B cell (primary cell): ENCODE results near the gene LYZL2. TPM values are rescaled to one million over a fixed set of nuclear protein-coding genes. Genes with fewer than 3 reads are reported as not detected.

Experiments used
- ATAC-seq: fragments of 200-7000 bp; cut with Tn5 transposase; one replicate; pipeline ENCODE4 v1.10.0; 2021; ENCODE audit warnings: low read depth, mild to moderate bottlenecking, moderate number of reproducible peaks, moderate library complexity
- CTCF ChIA-PET: fragments of 350-600 bp; sonication (Branson Sonifier 250); formaldehyde crosslinking; loops from one replicate; lab custom pipeline; 2021; ENCODE audit warnings: antibody characterized with exemption, inconsistent platforms; lab: Charles Lee
- POLR2A ChIA-PET: fragments of 350-600 bp; sonication (Branson Sonifier 250); formaldehyde crosslinking; loops from one replicate; lab custom pipeline; 2021; ENCODE audit warnings: antibody characterized with exemption; lab: Charles Lee
- DNase-seq: peaks from one replicate; pipeline ENCODE4 v3.0.0; 2013
- H2AFZ ChIP-seq: 2 replicates; pipeline ENCODE4 v1.6.1; 2012; ENCODE audit warnings: mild to moderate bottlenecking, low read depth, low read length; ENCODE audit not compliant: insufficient read depth, poor library complexity, severe bottlenecking
- H3K27ac ChIP-seq, 2 donors: 1 replicate in 1 of 2; 2 replicates in 1 of 2; pipeline ENCODE4 v1.5.1; 2012 to 2013; ENCODE audit warnings: low read length in 2 of 2, mild to moderate bottlenecking in 2 of 2, moderate library complexity in 1 of 2
- H3K27me3 ChIP-seq, 4 experiments: fragments of 200-600 bp in 1 of 4; sonication (generic) in 1 of 4; replicated peaks in 1 of 4; 1 replicate in 2 of 4; 2 replicates in 2 of 4; pipeline versions ENCODE4 v1.6.1 to v1.7.0; 2013 to 2016; ENCODE audit warnings: low read length in 3 of 4, mild to moderate bottlenecking in 2 of 4, mixed read lengths in 1 of 4, moderate library complexity in 1 of 4; ENCODE audit not compliant: insufficient read depth in 4 of 4, control insufficient read depth in 3 of 4; ENCODE audit errors: control extremely low read depth in 1 of 4
- H3K36me3 ChIP-seq, 2 experiments: replicated peaks in 1 of 2; 1 replicate in 1 of 2; 2 replicates in 1 of 2; pipeline versions ENCODE4 v1.6.1 to v1.7.1; 2013; ENCODE audit warnings: low read length in 1 of 2; ENCODE audit not compliant: insufficient read depth in 2 of 2, control insufficient read depth in 1 of 2; ENCODE audit errors: control extremely low read depth in 1 of 2, extremely low read depth in 1 of 2
- H3K4me1 ChIP-seq, 2 donors: fragments of 200-600 bp in 1 of 2; sonication (generic) in 1 of 2; 1 replicate in 1 of 2; 2 replicates in 1 of 2; pipeline versions ENCODE4 v1.5.1 to v1.6.1; 2013 to 2017; ENCODE audit warnings: low read length in 2 of 2; ENCODE audit not compliant: control insufficient read depth in 2 of 2, insufficient read depth in 2 of 2
- H3K4me2 ChIP-seq: replicated peaks from 2 replicates; pipeline ENCODE3; 2012; ENCODE audit warnings: mild to moderate bottlenecking, low read depth, low read length; ENCODE audit not compliant: poor library complexity, severe bottlenecking
- H3K4me3 ChIP-seq, 5 experiments: fragments of 200-600 bp in 1 of 5; sonication (generic) in 1 of 5; 1 replicate in 3 of 5; 2 replicates in 2 of 5; pipeline versions ENCODE4 v1.5.1 to v1.7.0; 2011 to 2016; ENCODE audit warnings: low read length in 4 of 5, mild to moderate bottlenecking in 4 of 5, low read depth in 2 of 5, control low read depth in 1 of 5, moderate library complexity in 1 of 5; ENCODE audit not compliant: insufficient read depth in 1 of 5; ENCODE audit errors: control extremely low read depth in 1 of 5, extremely low read depth in 1 of 5
- H3K79me2 ChIP-seq: fragments of 200-600 bp; sonication (generic); one replicate; pipeline ENCODE4 v1.6.0; 2016; ENCODE audit warnings: low read length; ENCODE audit not compliant: control insufficient read depth, insufficient read depth
- H3K9ac ChIP-seq: fragments of 200-600 bp; sonication (generic); 2 replicates; pipeline ENCODE4 v1.6.1; 2017; ENCODE audit warnings: mild to moderate bottlenecking, low read length, moderate library complexity
- H3K9me3 ChIP-seq, 3 donors: one replicate each; pipeline versions ENCODE4 v1.6.1 to v1.7.1; 2013; ENCODE audit warnings: low read length in 2 of 3; ENCODE audit not compliant: control insufficient read depth in 2 of 3, insufficient read depth in 1 of 3; ENCODE audit errors: control extremely low read depth in 1 of 3
- H4K20me1 ChIP-seq: 2 replicates; pipeline ENCODE4 v1.6.0; 2012; ENCODE audit warnings: mild to moderate bottlenecking, low read length; ENCODE audit not compliant: insufficient read depth, control insufficient read depth, poor library complexity, severe bottlenecking
- H3K27ac Mint-ChIP-seq: one replicate; pipeline ENCODE4 v1.8.0; 2021; ENCODE audit warnings: mixed read lengths
- H3K27me3 Mint-ChIP-seq: one replicate; pipeline ENCODE4 v1.8.0; 2021; ENCODE audit warnings: mixed read lengths
- H3K4me1 Mint-ChIP-seq: one replicate; pipeline ENCODE4 v1.8.0; 2021; ENCODE audit warnings: mixed read lengths
- H3K4me3 Mint-ChIP-seq: one replicate; pipeline ENCODE4 v1.8.0; 2021; ENCODE audit warnings: mixed read lengths
- H3K9me3 Mint-ChIP-seq: one replicate; pipeline ENCODE4 v1.8.0; 2022; ENCODE audit warnings: mixed read lengths; ENCODE audit not compliant: insufficient read depth
- EZH2 ChIP-seq: IDR thresholded peaks from 2 replicates; pipeline ENCODE4 v1.6.1; 2012; ENCODE audit warnings: borderline replicate concordance, low read depth, mild to moderate bottlenecking, moderate library complexity, low read length; ENCODE audit not compliant: insufficient read depth, poor library complexity, severe bottlenecking
- WGBS: methylation state at CpG from one replicate; pipeline ENCODE4 v1.1.5; 2013; ENCODE audit warnings: missing lambda C conversion rate; ENCODE audit not compliant: insufficient coverage; 5-methylcytosine and 5-hydroxymethylcytosine counted together
- intact Hi-C: fragments of 100-400 bp; cut with micrococcal nuclease; formaldehyde crosslinking; loops from one replicate; pipeline ENCODE4 v1.10.0; 2022
- polyA plus RNA-seq: library from polyadenylated mRNA; depleted of rRNA; stranded (reverse); fragments of >200 nt; gene quantifications from 2 replicates; pipeline ENCODE4 v1.2.3, GENCODE V29; 2012
- total RNA-seq, 2 donors: library from RNA; stranded (reverse); fragments of 120-200 nt in 1 of 2; gene quantifications; 1 replicate in 1 of 2; 2 replicates in 1 of 2; pipeline versions ENCODE4 v1.2.3 to v1.2.4, GENCODE V29; 2013 to 2022
- TF ChIP-seq, protein P1 (sequence below): fragments of 200-600 bp; IDR thresholded peaks from one replicate; pipeline ENCODE4 v1.8.0; 2022; ENCODE audit warnings: antibody characterized with exemption, mild to moderate bottlenecking

The LYZL2 gene
- total and polyA plus RNA-seq, 2 donors (not counting 1 experiment from before 2014, with no cell fraction given), result not detected

DNA sequence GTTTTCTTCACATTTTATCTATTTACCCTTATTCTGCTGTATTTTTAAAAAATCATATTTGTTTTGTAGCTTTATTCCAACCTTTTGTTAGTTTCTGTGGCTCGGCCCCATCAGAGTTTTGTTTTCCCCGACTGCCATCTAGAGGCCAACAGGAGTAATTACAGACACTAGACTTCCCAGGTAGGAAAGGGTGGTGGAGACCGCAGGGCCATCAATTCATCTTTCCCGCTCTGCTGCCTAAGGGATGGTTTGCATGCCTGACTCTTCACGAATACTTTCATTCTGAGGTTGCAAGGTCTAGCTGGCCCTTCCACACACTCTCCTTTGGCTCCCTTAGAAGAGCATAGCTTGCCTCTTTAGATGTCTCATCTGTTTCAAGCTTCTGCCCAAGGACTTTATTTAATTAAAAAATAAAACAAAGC, 38.3 kb downstream of the LYZL2 start:
- POLR2A ChIA-PET, result no interaction called here
- Mint-ChIP-seq H3K4me3 (no peak overlapping the region), H3K9me3 (no peaks in the 10 kb centered on the region), H3K27me3 (peaks cover 15% of the 10 kb centered on the region), H3K27ac (no peak overlapping the region), H3K4me1 (peaks cover 17% of the 10 kb centered on the region)
- intact Hi-C loops, result loop anchor here (1.0 kb wide), 4 partner anchors 57 to 232 kb away; no protein-coding TSS in a partner anchor
- Histone ChIP-seq H3K79me2 (no peaks in the 10 kb centered on the region), H3K9me3 (no peaks in the 10 kb centered on the region), H2AFZ (no peak overlapping the region), H4K20me1 (no peaks in the 10 kb centered on the region), H3K27me3 (peaks cover 0 to 3% (median 0%) of the 10 kb centered on the region in 4 experiments), H3K36me3 (no peaks in the 10 kb centered on the region), H3K4me2 (no peak overlapping the region), H3K4me1 (peaks cover 14 to 15% of the 10 kb centered on the region in 2 donors), H3K27ac (no peak overlapping the region), H3K9ac (no peak overlapping the region), H3K4me3 (no peak overlapping the region)
- DNase-seq (peak; percentile 76), ATAC-seq (peak; percentile 56)
- 0% methylated on average over 1 of the region's 5 CpGs for WGBS
- TF ChIP-seq EZH2, result no peak
- TF ChIP-seq, protein P1, sequence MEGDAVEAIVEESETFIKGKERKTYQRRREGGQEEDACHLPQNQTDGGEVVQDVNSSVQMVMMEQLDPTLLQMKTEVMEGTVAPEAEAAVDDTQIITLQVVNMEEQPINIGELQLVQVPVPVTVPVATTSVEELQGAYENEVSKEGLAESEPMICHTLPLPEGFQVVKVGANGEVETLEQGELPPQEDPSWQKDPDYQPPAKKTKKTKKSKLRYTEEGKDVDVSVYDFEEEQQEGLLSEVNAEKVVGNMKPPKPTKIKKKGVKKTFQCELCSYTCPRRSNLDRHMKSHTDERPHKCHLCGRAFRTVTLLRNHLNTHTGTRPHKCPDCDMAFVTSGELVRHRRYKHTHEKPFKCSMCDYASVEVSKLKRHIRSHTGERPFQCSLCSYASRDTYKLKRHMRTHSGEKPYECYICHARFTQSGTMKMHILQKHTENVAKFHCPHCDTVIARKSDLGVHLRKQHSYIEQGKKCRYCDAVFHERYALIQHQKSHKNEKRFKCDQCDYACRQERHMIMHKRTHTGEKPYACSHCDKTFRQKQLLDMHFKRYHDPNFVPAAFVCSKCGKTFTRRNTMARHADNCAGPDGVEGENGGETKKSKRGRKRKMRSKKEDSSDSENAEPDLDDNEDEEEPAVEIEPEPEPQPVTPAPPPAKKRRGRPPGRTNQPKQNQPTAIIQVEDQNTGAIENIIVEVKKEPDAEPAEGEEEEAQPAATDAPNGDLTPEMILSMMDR, result peak; percentile 83
- CTCF ChIA-PET, result interaction anchor here (0.6 to 6.5 kb wide), 61 partner anchors 9 to 1730 kb away, joined by 3 to 258 read pairs (median 4); partner anchors contain the start of gene MTPAP

DNA sequence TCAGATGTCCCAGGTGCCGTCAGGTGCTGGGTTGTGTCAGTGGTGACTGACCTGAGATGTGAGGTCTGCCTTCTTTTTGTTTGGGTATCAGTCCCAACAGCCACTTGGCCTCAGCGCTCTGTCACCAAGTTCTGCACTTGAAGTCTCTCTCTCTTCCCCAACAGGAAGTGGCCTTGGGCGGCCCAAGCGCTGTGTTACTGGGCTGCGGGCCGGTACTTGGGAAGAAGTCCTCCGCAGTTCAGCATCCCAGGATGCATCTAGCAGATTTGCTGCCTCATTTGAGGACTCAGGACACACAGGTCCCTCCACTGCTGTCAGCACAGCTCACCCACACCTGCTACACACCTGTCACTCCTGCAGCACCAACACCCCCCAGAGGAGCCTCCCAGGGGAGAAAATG, 40.1 kb downstream of the LYZL2 start:
- DNase-seq (no peak), ATAC-seq (no peak)
- H2AFZ ChIP-seq, result no peak overlapping the region
- no peaks in the 10 kb centered on the region for H4K20me1 ChIP-seq
- H3K27ac ChIP-seq, result no peak overlapping the region
- WGBS, result 68% methylated on average over 7 of the region's 7 CpGs
- peaks cover 14 to 15% of the 10 kb centered on the region in 2 donors for H3K4me1 ChIP-seq
- CTCF ChIA-PET, result interaction anchor here (0.7 to 6.5 kb wide), 8 partner anchors 8 to 1482 kb away, joined by 3 to 258 read pairs (median 11); no protein-coding TSS in a partner anchor
- no peak for TF ChIP-seq EZH2
- TF ChIP-seq, protein P1, result no peak
- H3K9me3 ChIP-seq, result no peaks in the 10 kb centered on the region
- Mint-ChIP-seq H3K4me1 (peaks cover 17% of the 10 kb centered on the region), H3K27me3 (peaks cover 14% of the 10 kb centered on the region), H3K9me3 (no peaks in the 10 kb centered on the region), H3K4me3 (no peak overlapping the region), H3K27ac (no peak overlapping the region)
- POLR2A ChIA-PET, result no interaction called here
- intact Hi-C loops, result no loop called here
- no peak overlapping the region for H3K4me3 ChIP-seq
- H3K4me2 ChIP-seq, result no peak overlapping the region
- H3K36me3 ChIP-seq, result no peaks in the 10 kb centered on the region
- H3K9ac ChIP-seq, result no peak overlapping the region
- H3K79me2 ChIP-seq, result no peaks in the 10 kb centered on the region
- peaks cover 0 to 3% (median 0%) of the 10 kb centered on the region in 4 experiments for H3K27me3 ChIP-seq
